Measurements from ENCODE around the gene PSMB8.

PSMB8 gene

GRCh38 chr6:32843979-32844838 lies at the start of gene PSMB8:
Gene PSMB8 (minus strand): TSS chr6:32844047. CDS start chr6:32843996, 51 bp downstream.
- TF ChIP-seq, protein P1, sequence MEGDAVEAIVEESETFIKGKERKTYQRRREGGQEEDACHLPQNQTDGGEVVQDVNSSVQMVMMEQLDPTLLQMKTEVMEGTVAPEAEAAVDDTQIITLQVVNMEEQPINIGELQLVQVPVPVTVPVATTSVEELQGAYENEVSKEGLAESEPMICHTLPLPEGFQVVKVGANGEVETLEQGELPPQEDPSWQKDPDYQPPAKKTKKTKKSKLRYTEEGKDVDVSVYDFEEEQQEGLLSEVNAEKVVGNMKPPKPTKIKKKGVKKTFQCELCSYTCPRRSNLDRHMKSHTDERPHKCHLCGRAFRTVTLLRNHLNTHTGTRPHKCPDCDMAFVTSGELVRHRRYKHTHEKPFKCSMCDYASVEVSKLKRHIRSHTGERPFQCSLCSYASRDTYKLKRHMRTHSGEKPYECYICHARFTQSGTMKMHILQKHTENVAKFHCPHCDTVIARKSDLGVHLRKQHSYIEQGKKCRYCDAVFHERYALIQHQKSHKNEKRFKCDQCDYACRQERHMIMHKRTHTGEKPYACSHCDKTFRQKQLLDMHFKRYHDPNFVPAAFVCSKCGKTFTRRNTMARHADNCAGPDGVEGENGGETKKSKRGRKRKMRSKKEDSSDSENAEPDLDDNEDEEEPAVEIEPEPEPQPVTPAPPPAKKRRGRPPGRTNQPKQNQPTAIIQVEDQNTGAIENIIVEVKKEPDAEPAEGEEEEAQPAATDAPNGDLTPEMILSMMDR (IDR thresholded peaks at IDR 0.05; ENCODE audit: borderline replicate concordance, insufficient read depth, low read depth, low read length) = no peak
- peak within 1 kb of the TSS; percentile 67 for H3K4me3 ChIP-seq (ENCODE audit: low read depth, low read length)

- no peak overlapping the region for H3K4me3 ChIP-seq (ENCODE audit: low read depth, low read length)
- TF ChIP-seq, protein P1 (IDR thresholded peaks at IDR 0.05; ENCODE audit: borderline replicate concordance, insufficient read depth, low read depth, low read length) = no peak
These were observed 47.0 kb upstream of the PSMB8 start for GRCh38 chr6:32890831-32891230.

DNA sequence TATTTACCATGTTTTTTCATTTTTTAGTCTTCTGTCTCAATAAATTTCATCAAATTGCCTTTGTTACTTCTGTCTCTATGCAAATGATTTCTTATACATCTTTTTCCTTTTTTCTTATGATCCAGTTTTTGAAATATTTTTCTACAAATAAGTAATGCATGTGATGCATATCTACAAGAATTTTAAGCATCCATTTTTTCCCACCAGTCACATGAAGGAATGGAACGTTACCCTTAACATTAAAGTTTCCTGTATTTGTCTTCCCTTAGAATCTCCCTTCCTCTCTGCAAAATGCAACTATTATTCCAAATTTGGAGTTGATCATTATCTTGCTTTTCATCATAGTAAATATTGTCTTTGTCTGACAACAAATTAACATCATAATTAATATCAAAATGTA lies 45.7 kb upstream of the PSMB8 start:
- no peak overlapping the region for H3K4me3 ChIP-seq (ENCODE audit: low read depth, low read length)
- TF ChIP-seq, protein P1 (IDR thresholded peaks at IDR 0.05; ENCODE audit: borderline replicate concordance, insufficient read depth, low read depth, low read length) = no peak

GRCh38 chr6:32888576-32888975 lies 44.7 kb upstream of the PSMB8 start:
- TF ChIP-seq, protein P1 (IDR thresholded peaks at IDR 0.05; ENCODE audit: borderline replicate concordance, insufficient read depth, low read depth, low read length) = no peak
- H3K4me3 ChIP-seq (ENCODE audit: low read depth, low read length) = no peak overlapping the region

- TF ChIP-seq, protein P1 (IDR thresholded peaks at IDR 0.05; ENCODE audit: borderline replicate concordance, insufficient read depth, low read depth, low read length) = no peak
- no peak overlapping the region for H3K4me3 ChIP-seq (ENCODE audit: low read depth, low read length)
These were observed 43.8 kb upstream of the PSMB8 start for GRCh38 chr6:32887616-32888015.

DNA sequence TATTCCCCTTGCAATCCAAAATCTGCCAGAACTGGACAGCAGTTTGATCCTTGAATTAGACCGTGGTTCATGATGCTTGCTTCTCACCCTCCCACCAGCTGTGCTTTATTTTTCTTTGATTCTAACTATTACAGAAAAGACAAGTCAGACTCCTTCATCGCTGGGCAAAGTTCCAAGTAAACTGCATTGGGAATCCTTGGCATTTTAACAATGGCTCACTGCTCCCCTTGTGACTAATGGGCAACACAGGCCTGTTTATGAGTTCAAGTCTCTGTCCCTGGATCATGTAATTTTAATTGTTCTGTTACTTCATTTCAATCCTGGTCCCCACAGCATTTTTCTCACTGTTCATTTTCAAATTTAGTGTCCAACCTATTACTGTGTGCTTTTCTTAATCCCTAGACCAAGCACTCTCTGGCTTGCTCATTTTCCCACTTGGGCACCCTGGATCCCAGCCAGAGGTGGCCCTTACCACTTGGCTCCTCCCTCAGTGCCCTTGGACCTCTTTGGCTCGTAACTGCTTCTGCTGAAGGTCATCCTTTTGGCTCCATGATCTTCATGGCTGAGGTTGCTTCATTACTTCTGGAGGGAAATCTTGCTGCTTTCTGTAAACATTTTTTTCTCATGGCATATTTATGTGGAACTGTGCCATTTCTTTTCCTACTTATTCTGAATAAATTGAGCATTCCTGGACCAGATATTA lies 43.0 kb upstream of the PSMB8 start:
- no peak overlapping the region for H3K4me3 ChIP-seq (ENCODE audit: low read depth, low read length)
- TF ChIP-seq, protein P1 (IDR thresholded peaks at IDR 0.05; ENCODE audit: borderline replicate concordance, insufficient read depth, low read depth, low read length) = no peak
